K562 (cell line): Measurements from ENCODE around the gene CYP2A6. TPM values are rescaled to one million over a fixed set of nuclear protein-coding genes. Genes with fewer than 3 reads are reported as not detected.
"Not testable (repeated sequence)": the region's sequence is repeated elsewhere in the genome, so short reads cannot be mapped to it uniquely, and the experiment has no call there.

Experiments
- ATAC-seq: fragments of 200-7000 bp; cut with Tn5 transposase; 3 replicates; pipeline ENCODE4 v1.9.1; 2020; ENCODE audit warnings: moderate library complexity
- BruUV-seq: library from RNA; stranded (reverse); fragments of 400-500 nt; replicated peaks from 2 replicates; lab custom pipeline; 2021; lab: Mats Ljungman, UMichigan
- CTCF ChIA-PET: fragments of 300-600 bp; formaldehyde crosslinking; extraction: SDS; loops from one replicate; lab custom pipeline; 2021; ENCODE audit warnings: low intra/inter-chr PET ratio; lab: Yijun Ruan, JAX
- POLR2A ChIA-PET: fragments of 300-600, 350-650 bp; sonication (Branson Sonifier 250); formaldehyde crosslinking; extraction: SDS; loops from one replicate; lab custom pipeline; 2021; ENCODE audit warnings: antibody characterized with exemption, inconsistent platforms; lab: Yijun Ruan, JAX
- DNase-seq, 4 experiments: peaks; one replicate each; pipeline versions ENCODE4 v3.0.0 to v3.0.0-alpha.2; 2011 to 2018; ENCODE audit warnings: low spot score in 3 of 4, mixed read lengths in 3 of 4; ENCODE audit errors: extremely low read depth in 1 of 4
- FAIRE-seq: peaks from 2 replicates; lab custom pipeline; 2011; peaks lifted over from hg19 to GRCh38; lab: Jason Lieb, UNC
- H2AFZ ChIP-seq: 2 replicates; pipeline ENCODE4 v1.6.0; 2011; ENCODE audit warnings: low read depth, low read length, control low read depth, inconsistent platforms
- H3K27ac ChIP-seq: fragments of 200-600 bp; 3 replicates; pipeline ENCODE4 v1.8.0; 2011; ENCODE audit warnings: low read depth, mild to moderate bottlenecking, control low read depth, inconsistent platforms, low read length, moderate library complexity, mixed read lengths; ENCODE audit errors: extremely low read depth
- H3K27me3 ChIP-seq, 2 experiments: fragments of 300-600 bp in 1 of 2; 2 replicates in 1 of 2; 3 replicates in 1 of 2; pipeline versions ENCODE4 v1.6.0 to v1.8.0; 2011; ENCODE audit warnings: inconsistent platforms in 2 of 2, low read length in 2 of 2, mild to moderate bottlenecking in 1 of 2, mixed read lengths in 1 of 2, moderate library complexity in 1 of 2; ENCODE audit not compliant: control insufficient read depth in 2 of 2, insufficient read depth in 2 of 2
- H3K36me3 ChIP-seq: fragments of 300-600 bp; 3 replicates; pipeline ENCODE4 v1.8.0; 2011; ENCODE audit warnings: mild to moderate bottlenecking, low read length, inconsistent platforms; ENCODE audit not compliant: control insufficient read depth, insufficient read depth
- H3K4me1 ChIP-seq, 2 experiments: fragments of 200-600 bp in 1 of 2; replicated peaks in 1 of 2; 2 replicates in 1 of 2; 3 replicates in 1 of 2; pipeline versions ENCODE4 v1.5.1 to v1.8.0; 2011; ENCODE audit warnings: inconsistent platforms in 2 of 2, low read length in 2 of 2, mild to moderate bottlenecking in 1 of 2, mixed read lengths in 1 of 2, moderate library complexity in 1 of 2; ENCODE audit not compliant: control insufficient read depth in 2 of 2, insufficient read depth in 2 of 2
- H3K4me2 ChIP-seq: 2 replicates; pipeline ENCODE4 v1.6.1; 2011; ENCODE audit warnings: low read length, control low read depth, inconsistent platforms, mixed read lengths; ENCODE audit not compliant: insufficient read depth
- H3K4me3 ChIP-seq: fragments of 200-600 bp; sonication (generic), shearing (Covaris generic); 2 replicates; pipeline ENCODE4 v1.5.1; 2016; ENCODE audit warnings: control low read depth, inconsistent platforms
- H3K79me2 ChIP-seq: fragments of 200-600 bp; 3 replicates; pipeline ENCODE4 v1.8.0; 2011; ENCODE audit warnings: low read length, inconsistent platforms; ENCODE audit not compliant: control insufficient read depth, insufficient read depth
- H3K9ac ChIP-seq, 2 experiments: 2 replicates each; pipeline versions ENCODE4 v1.6.0 to v1.6.1; 2011; ENCODE audit warnings: low read depth in 2 of 2, low read length in 2 of 2, control low read depth in 1 of 2, inconsistent platforms in 1 of 2, mild to moderate bottlenecking in 1 of 2, mixed read lengths in 1 of 2; ENCODE audit not compliant: insufficient read depth in 1 of 2
- H3K9me1 ChIP-seq: one replicate; pipeline ENCODE4 v1.6.0; 2011; ENCODE audit warnings: inconsistent platforms, mild to moderate bottlenecking, low read length, moderate library complexity; ENCODE audit not compliant: control insufficient read depth, insufficient read depth
- H3K9me3 ChIP-seq: replicated peaks from 2 replicates; pipeline ENCODE4 v1.5.1; 2011; ENCODE audit warnings: low read depth, low read length, inconsistent platforms; ENCODE audit not compliant: control insufficient read depth, insufficient read depth
- H4K20me1 ChIP-seq: replicated peaks from 2 replicates; pipeline ENCODE4 v1.6.1; 2011; ENCODE audit warnings: low read length, inconsistent platforms, mixed read lengths; ENCODE audit not compliant: control insufficient read depth, insufficient read depth
- ARNT ChIP-seq, 2 experiments: fragments of 450-650 bp; IDR thresholded peaks; 2 replicates each; pipeline ENCODE4 v1.6.1; 2016; ENCODE audit warnings: mild to moderate bottlenecking in 1 of 2
- BCOR ChIP-seq: fragments of 450-650 bp; IDR thresholded peaks from 2 replicates; pipeline ENCODE4 v1.6.1; 2016
- HDAC1 ChIP-seq, 2 experiments: fragments of 450-650 bp; IDR thresholded peaks; 2 replicates each; pipeline ENCODE4 v1.6.1; 2016 to 2017; ENCODE audit warnings: inconsistent platforms in 1 of 2, mild to moderate bottlenecking in 1 of 2, moderate library complexity in 1 of 2
- HDAC2 ChIP-seq: fragments of 450-650 bp; IDR thresholded peaks from 2 replicates; pipeline ENCODE4 v1.6.1; 2016; ENCODE audit warnings: mild to moderate bottlenecking
- MIER1 ChIP-seq: fragments of 450-650 bp; IDR thresholded peaks from 2 replicates; pipeline ENCODE4 v1.6.1; 2016; ENCODE audit warnings: antibody characterized with exemption, mild to moderate bottlenecking, low read depth
- MLLT1 ChIP-seq, 2 experiments: fragments of 450-650 bp; IDR thresholded peaks; 2 replicates each; pipeline ENCODE4 v1.6.1; 2016
- MTA2 ChIP-seq: fragments of 450-650 bp; IDR thresholded peaks from 2 replicates; pipeline ENCODE4 v1.6.1; 2016; ENCODE audit warnings: low read depth
- NFRKB ChIP-seq: fragments of 450-650 bp; IDR thresholded peaks from 2 replicates; pipeline ENCODE4 v1.6.1; 2016; ENCODE audit warnings: low read depth
- SMARCA5 ChIP-seq: fragments of 450-650 bp; IDR thresholded peaks from 2 replicates; pipeline ENCODE4 v1.6.1; 2016
- SNIP1 ChIP-seq: fragments of 450-650 bp; IDR thresholded peaks from 2 replicates; pipeline ENCODE4 v1.7.1; 2017; ENCODE audit warnings: low read depth, mild to moderate bottlenecking
- SUPT5H ChIP-seq: fragments of 450-650 bp; IDR thresholded peaks from 2 replicates; pipeline ENCODE4 v1.6.1; 2016
- THRAP3 ChIP-seq: fragments of 450-650 bp; IDR thresholded peaks from 2 replicates; pipeline ENCODE4 v1.6.1; 2016; ENCODE audit warnings: mild to moderate bottlenecking, inconsistent platforms, borderline replicate concordance
- TRIM24 ChIP-seq, 2 experiments: fragments of 450-650 bp; IDR thresholded peaks; 2 replicates each; pipeline ENCODE4 v1.6.1; 2016
- WGBS: fragments of 100-300 bp; shearing (Covaris generic); methylation state at CpG from one replicate; pipeline ENCODE4 v1.1.6; 2016; ENCODE audit warnings: low coverage, mixed read lengths; ENCODE audit not compliant: insufficient coverage; ENCODE audit errors: missing lambda C conversion rate; 5-methylcytosine and 5-hydroxymethylcytosine counted together
- in situ Hi-C: fragments of 300-500 bp; cut with MboI; formaldehyde crosslinking; loops from 4 replicates; pipeline ENCODE4 v1.15.0; 2018; ENCODE audit warnings: inconsistent platforms, mixed read lengths
- intact Hi-C: fragments of 100-400 bp; cut with micrococcal nuclease; formaldehyde crosslinking; loops from 2 replicates; pipeline ENCODE4 v1.14.2; 2022
- polyA plus RNA-seq, 8 experiments: library from polyadenylated mRNA; depleted of rRNA in 4 of 8; stranded (reverse) in 5 of 8; unstranded in 3 of 8; fragments of >200 nt; fragmentation: Nextera tagmentation in 2 of 8; fragmentation: Illumina TruSeq in 1 of 8; extraction: Ambion mirVana in 2 of 8; extraction: Trizol in 1 of 8; gene quantifications; 2 replicates each; pipeline versions ENCODE4 v1.2.1 to v1.2.3, GENCODE V29; 2011 to 2014; ENCODE audit warnings: inconsistent platforms in 1 of 8, missing spikeins in 1 of 8
- total RNA-seq, 7 experiments: library from RNA; depleted of rRNA in 6 of 7; stranded (reverse); fragments of >200 nt in 6 of 7; fragmentation: Illumina TruSeq in 2 of 7; extraction: Trizol in 2 of 7; gene quantifications; 2 replicates each; pipeline versions ENCODE4 v1.2.1 to v1.2.3, GENCODE V29; 2011 to 2021; ENCODE audit warnings: low replicate concordance in 1 of 7
- TF ChIP-seq, protein P1 (sequence below): fragments of 450-650 bp; IDR thresholded peaks from 2 replicates; pipeline ENCODE4 v1.6.1; 2016; ENCODE audit warnings: antibody characterized with exemption

The CYP2A6 gene
- total and polyA plus RNA-seq, 9 of the 15 experiments (the other 6 are each of a cell fraction or from before 2014, with no cell fraction given) = 0.31 TPM; not detected in 8

- peak overlapping the region; percentile 25; the same call in 1 of the 2 replicates for H3K4me3 ChIP-seq
- POLR2A ChIA-PET, H3K27me3 ChIP-seq, H3K79me2 ChIP-seq, intact Hi-C loops, H3K9me1 ChIP-seq, H3K9ac ChIP-seq, BruUV-seq, H3K36me3 ChIP-seq, in situ Hi-C loops, CTCF ChIA-PET, ATAC-seq, H4K20me1 ChIP-seq, H3K9me3 ChIP-seq, H2AFZ ChIP-seq: not testable (repeated sequence)
- H3K27ac ChIP-seq = peak overlapping the region; percentile 50; the same call in 2 of the 3 replicates
- WGBS = 80% methylated on average over 1 of the region's 6 CpGs
- peak; percentile 35 for FAIRE-seq
- peaks cover 40 to 48% of the 10 kb centered on the region in 2 experiments for H3K4me1 ChIP-seq
- H3K4me2 ChIP-seq = peak overlapping the region; percentile 67
- peak in 1 of 4 experiments; percentile 5 for DNase-seq
- TF ChIP-seq, protein P1, sequence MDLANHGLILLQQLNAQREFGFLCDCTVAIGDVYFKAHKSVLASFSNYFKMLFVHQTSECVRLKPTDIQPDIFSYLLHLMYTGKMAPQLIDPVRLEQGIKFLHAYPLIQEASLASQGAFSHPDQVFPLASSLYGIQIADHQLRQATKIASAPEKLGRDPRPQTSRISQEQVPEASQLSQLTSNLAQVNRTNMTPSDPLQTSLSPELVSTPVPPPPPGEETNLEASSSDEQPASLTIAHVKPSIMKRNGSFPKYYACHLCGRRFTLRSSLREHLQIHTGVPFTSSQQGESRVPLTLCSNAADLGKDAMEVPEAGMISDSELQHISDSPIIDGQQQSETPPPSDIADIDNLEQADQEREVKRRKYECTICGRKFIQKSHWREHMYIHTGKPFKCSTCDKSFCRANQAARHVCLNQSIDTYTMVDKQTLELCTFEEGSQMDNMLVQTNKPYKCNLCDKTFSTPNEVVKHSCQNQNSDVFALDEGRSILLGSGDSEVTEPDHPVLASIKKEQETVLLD = peak; percentile 48; the same call in 1 of the 2 replicates
- TF ChIP-seq THRAP3 (peak; percentile 92; the same call in 1 of the 2 replicates), HDAC1 (IDR thresholded peaks at IDR 0.05) (peak in 1 of 2 experiments; percentile 73; a peak in 1 of 4 replicates), BCOR (peak; percentile 89), NFRKB (peak; percentile 90), MIER1 (peak; percentile 45; the same call in 1 of the 2 replicates), ARNT (IDR thresholded peaks at IDR 0.05) (peak; percentile 44 to 65; a peak in 1 of 4 replicates), MLLT1 (IDR thresholded peaks at IDR 0.05) (peak; percentile 83 to 85; a peak in 2 of 4 replicates), SNIP1 (0 out of 2 replicates have a peak, but pooled peaks have one; percentile 45), SUPT5H (peak; percentile 41; the same call in 1 of the 2 replicates), HDAC2 (0 out of 2 replicates have a peak, but pooled peaks have one; percentile 21), MTA2 (peak; percentile 36; the same call in 1 of the 2 replicates), TRIM24 (IDR thresholded peaks at IDR 0.05) (peak; percentile 25 to 46; a peak in 1 of 4 replicates), SMARCA5 (peak; percentile 86)
These were observed 24.7 kb downstream of the CYP2A6 start for GRCh38 chr19:40825460-40826095.
